GM12892 (cell line): Measurements from ENCODE around the gene ISOC2.

Experiments used
- DNase-seq: peaks from one replicate; pipeline ENCODE4 v3.0.0; 2011; ENCODE audit not compliant: insufficient read length
- FAIRE-seq: peaks from 2 replicates; lab custom pipeline; 2011; peaks lifted over from hg19 to GRCh38; lab: Jason Lieb, UNC
- POLR2A ChIP-seq: IDR thresholded peaks from 2 replicates; pipeline ENCODE4 v1.6.1; 2011; ENCODE audit warnings: low read depth, low read length, control low read depth
- POLR2AphosphoS5 ChIP-seq: IDR thresholded peaks from 2 replicates; pipeline ENCODE4 v1.6.1; 2011; ENCODE audit warnings: low read depth, low read length, control low read depth
- TAF1 ChIP-seq: IDR thresholded peaks from 2 replicates; pipeline ENCODE4 v1.6.1; 2011; ENCODE audit warnings: low read depth, mild to moderate bottlenecking, control low read depth, low read length, borderline replicate concordance

Gene ISOC2

DNA sequence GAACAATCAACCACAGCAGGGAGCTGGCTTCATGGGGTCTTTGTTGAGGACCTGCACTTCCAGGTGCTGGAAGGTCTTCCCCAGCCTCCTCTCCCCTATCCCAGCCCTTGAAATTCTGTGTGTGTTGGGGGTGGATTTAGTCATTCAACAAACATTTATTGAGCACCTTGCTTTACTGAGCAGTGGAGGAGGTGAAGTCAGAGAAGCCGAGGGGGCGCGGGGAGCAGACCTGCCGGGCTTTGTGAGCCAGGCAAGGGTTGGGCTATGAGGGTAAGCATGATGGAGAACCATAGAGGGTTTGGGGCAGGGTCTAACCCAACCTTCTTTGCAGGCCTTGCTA, 6.6 kb upstream of the ISOC2 start:
- no peak for FAIRE-seq
- no peak for TF ChIP-seq TAF1
- TF ChIP-seq POLR2A: no peak
- no peak for TF ChIP-seq POLR2AphosphoS5
- no peak for DNase-seq

DNA sequence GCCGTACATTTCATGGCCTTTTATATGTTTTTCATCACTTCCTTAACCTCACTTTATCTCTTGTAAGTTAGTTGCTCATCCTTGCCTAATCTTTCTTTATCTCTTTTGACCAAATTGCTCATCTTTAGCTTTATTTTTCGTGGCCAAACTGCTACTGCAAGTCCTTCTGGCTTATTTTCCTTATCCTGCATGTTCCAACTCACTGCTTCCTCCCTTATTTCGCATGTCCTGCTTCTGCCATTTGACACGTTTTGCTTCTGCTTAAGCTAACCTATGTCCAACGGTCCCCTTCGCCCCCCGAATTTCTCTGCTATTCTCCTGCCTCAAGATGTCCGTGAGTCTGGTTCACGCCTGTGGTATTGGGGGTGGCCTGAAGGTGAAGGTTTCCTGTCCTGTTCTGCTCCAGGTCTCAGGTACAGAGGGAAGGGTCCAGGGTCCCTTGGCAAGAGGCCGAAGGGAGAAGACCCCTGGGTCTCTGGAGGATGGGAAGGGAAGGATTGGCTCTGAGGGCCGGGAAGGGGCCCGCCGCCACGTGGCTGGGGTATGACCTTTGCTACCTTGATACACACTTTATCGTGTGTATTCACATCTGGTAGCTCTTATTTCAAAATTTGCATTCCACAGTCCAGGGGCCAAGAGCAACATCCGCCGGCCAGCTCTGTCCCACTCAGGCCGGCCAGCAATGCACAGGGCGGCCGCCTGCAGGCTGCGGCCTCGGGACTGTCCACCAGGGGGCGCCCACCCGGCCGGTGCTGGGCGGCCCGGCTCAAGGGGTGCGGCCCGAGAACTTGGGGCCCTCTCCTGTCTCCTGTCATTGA, 6.0 kb upstream of the ISOC2 start:
- FAIRE-seq (peak; percentile 14), DNase-seq (peak; percentile 90)
- TF ChIP-seq POLR2A: no peak
- TF ChIP-seq POLR2AphosphoS5: no peak

DNA sequence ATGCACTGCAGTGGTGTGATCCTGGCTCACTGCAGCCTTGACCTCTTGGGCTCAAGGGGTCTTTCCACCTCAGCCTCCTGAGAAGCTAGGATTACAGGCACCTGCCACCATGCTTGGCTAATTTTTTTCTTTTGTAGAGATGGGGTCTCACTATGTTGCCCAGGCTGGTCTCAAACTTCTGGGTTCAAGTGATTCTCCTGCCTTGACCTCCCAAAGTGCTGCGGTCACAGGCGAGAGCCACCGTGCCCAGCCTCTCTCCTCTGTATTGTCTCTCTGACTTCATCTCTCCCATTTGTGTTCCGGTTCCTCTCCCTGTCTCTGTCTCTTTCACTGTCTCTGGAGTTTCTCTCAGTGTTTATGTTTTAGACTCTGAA, 4.8 kb upstream of the ISOC2 start:
- FAIRE-seq: no peak
- TF ChIP-seq POLR2AphosphoS5 (no peak), TAF1 (no peak), POLR2A (no peak)
- DNase-seq: no peak

DNA sequence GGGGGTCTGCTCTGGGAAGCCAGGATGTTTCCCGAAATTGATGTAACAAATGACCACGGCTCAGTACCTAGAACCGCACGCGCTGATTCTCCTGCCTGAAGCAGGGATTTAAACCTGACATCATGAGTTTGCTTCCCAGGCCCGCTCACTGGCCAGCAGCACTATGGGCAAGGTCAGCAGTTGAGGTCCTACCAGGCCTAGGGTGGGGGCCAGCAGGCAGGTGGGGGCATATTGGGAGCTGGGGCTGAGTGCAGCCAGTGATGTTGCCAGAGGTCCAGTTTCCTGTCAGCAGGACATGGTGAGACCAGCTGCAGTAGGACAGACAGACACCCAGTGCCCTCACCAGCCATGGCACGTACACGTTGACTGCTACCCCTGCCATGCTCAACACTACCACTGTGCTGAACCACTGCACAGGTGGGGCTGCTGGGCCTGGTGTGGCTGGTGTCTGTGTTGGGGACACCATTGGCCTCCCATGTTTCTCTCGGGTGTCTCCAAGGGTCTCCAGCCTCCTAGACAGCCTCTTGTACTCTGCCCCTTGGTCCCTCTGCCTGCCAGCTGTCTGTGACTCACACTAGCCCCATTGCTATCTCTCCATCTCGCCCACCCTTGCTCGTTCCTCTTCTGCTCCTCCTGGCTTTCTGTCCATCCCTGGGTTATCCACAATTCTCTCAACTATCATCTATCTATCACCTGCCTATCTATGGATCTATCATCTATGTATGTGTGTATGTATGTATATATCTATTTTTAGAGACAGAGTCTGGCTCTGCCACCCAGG, 4.2 kb upstream of the ISOC2 start:
- no peak for FAIRE-seq
- TF ChIP-seq POLR2A (no peak), POLR2AphosphoS5 (no peak), TAF1 (no peak)
- no peak for DNase-seq

DNA sequence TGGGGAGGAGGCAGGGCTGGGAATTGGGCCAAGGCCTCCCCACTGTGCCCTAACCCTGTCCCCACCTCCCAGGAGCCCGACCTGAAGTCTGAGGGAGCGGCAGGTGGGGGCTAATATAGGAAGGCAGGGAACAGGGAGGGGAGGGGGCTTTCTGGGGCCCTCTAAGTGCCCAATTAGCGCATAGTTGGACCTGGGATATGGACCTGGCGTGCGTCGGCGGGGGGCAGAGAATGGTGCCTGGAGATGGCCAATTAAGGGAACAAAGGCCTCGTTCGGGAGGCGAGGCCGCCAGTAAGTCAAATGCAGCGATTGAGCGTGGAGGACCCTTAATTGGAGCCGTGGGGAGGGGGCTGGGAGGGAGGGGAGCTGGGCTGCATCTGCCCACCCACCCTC, 3.2 kb upstream of the ISOC2 start, which contains the start of gene C19orf85:
TSS of gene C19orf85 (minus strand) at position 90 of the 393 bp plus-strand sequence. CDS start 197 bp downstream, outside the sequence.
- DNase-seq (no peak), FAIRE-seq (no peak)

GRCh38 chr19:55464039-55464661, 2.7 kb upstream of the ISOC2 start:
- TF ChIP-seq POLR2AphosphoS5 (no peak), POLR2A (no peak), TAF1 (no peak)

More for the DNA sequence above, 3.2 kb upstream of the ISOC2 start, which contains the start of gene C19orf85:
- TF ChIP-seq POLR2A (no peak), POLR2AphosphoS5 (no peak)

GRCh38 chr19:55463583-55464031, 2.2 kb upstream of the ISOC2 start:
- no peak for FAIRE-seq
- TF ChIP-seq TAF1 (no peak), POLR2A (no peak)
- no peak for DNase-seq

More at GRCh38 chr19:55464039-55464661, 2.7 kb upstream of the ISOC2 start:
- DNase-seq: no peak
- FAIRE-seq: no peak

DNA sequence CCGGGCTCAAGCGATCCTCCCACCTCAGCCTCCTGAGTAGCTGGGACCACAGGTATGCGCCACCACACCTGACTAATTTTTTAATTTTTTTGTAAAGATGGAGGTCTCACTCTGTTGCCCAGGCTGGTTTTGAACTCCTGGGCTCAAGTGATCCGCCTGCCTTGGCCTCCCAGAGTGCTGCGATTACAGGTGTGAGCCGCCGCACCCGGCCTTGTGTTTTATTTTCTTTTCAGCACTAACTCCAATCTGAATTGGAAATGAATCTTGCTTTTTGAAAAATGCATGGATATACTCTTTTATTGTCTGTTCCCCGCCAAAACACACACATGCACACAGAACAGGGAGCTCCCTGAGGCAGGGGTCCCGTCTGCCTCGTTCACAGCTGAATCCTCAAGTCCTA, 1.3 kb upstream of the ISOC2 start:
- no peak for FAIRE-seq
- no peak for TF ChIP-seq TAF1
- no peak for TF ChIP-seq POLR2AphosphoS5
- no peak for TF ChIP-seq POLR2A

GRCh38 chr19:55461974-55462626, 658 bp upstream of the ISOC2 start:
- TF ChIP-seq POLR2A: no peak; the same call in 1 of the 2 replicates
- TF ChIP-seq TAF1: no peak
- no peak for TF ChIP-seq POLR2AphosphoS5
- DNase-seq (no peak), FAIRE-seq (no peak)

More for the DNA sequence above, 1.3 kb upstream of the ISOC2 start:
- no peak for DNase-seq

DNA sequence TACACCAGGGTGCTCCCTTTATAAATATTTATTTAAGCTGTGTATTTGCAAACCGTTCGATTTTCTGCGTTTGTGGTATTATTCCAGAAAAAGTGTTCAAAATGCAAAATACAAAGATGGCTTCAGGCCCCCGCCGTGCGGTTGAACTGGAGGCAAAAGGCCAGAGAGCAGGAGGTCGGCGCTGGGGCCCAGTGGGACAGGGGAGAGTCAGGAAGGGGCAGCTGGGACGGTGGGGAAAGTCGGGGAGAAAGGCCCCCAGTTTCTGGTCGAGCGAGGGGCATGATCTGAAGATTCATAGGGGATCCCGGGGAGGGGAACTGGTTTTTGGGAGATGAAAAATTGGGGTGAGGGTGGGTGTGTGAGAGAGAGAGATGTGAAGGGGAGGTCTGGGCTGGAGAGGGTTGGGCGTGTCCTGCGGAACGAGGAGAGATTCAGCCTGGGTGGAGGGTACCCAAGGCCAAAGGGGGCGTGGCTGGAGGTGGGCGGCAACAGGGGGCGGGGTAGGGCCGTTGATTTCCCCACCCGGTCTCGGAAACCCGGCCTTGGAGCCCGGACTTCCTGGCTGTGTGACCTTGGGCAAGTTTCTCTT, 678 bp downstream of the ISOC2 start:
- DNase-seq (no peak), FAIRE-seq (peak; percentile 76)
- no peak for TF ChIP-seq POLR2A
- no peak for TF ChIP-seq POLR2AphosphoS5
- TF ChIP-seq TAF1: no peak

- no peak for TF ChIP-seq POLR2A
- no peak for TF ChIP-seq POLR2AphosphoS5
- TF ChIP-seq TAF1: no peak
- no peak for FAIRE-seq
- DNase-seq: no peak
Measured at GRCh38 chr19:55459950-55460657, 1.3 kb downstream of the ISOC2 start.
